Panc1 (cell line): ENCODE measurements around the gene HNRNPC.

ENCODE experiments used
- CTCF ChIP-seq: fragments of 450-650 bp; IDR thresholded peaks from 2 replicates; pipeline ENCODE4 v1.5.1; 2017; ENCODE audit warnings: mild to moderate bottlenecking
- POLR2AphosphoS5 ChIP-seq: IDR thresholded peaks from 2 replicates; pipeline ENCODE4 v1.6.1; 2012; ENCODE audit warnings: mild to moderate bottlenecking, low read depth, low read length, moderate library complexity
- REST ChIP-seq, 2 experiments: IDR thresholded peaks; 2 replicates each; pipeline ENCODE4 v1.6.1; 2011 to 2012; ENCODE audit warnings: low read depth in 2 of 2, control low read depth in 1 of 2, low read length in 1 of 2, mild to moderate bottlenecking in 1 of 2, moderate library complexity in 1 of 2; ENCODE audit not compliant: insufficient read depth in 1 of 2
- SIN3A ChIP-seq: IDR thresholded peaks from 2 replicates; pipeline ENCODE4 v1.6.1; 2012; ENCODE audit warnings: low read depth, mild to moderate bottlenecking, low read length, moderate library complexity, borderline replicate concordance; ENCODE audit not compliant: insufficient read depth
- TCF7L2 ChIP-seq: IDR thresholded peaks from 2 replicates; pipeline ENCODE4 v1.6.1; 2011; ENCODE audit warnings: mild to moderate bottlenecking, low read depth, low read length, inconsistent platforms

- no peak for TF ChIP-seq CTCF
- no peak for TF ChIP-seq POLR2AphosphoS5
- no peak for TF ChIP-seq REST (IDR thresholded peaks at IDR 0.05; ENCODE audit: insufficient read depth in 1 of 2, low read depth in 2 of 2, low read length in 1 of 2)
- TF ChIP-seq SIN3A: no peak
- TF ChIP-seq TCF7L2: no peak
Observed at GRCh38 chr14:21162081-21162480, 107.2 kb downstream of the HNRNPC start.
